H1 (cell line): ENCODE results near the gene HDAC11. TPM values are rescaled to one million over a fixed set of nuclear protein-coding genes. Genes with fewer than 3 reads are reported as not detected.

Experiments
- EZH2 ChIP-seq: fragments of 200-600 bp; sonication (generic); IDR thresholded peaks from 2 replicates; pipeline ENCODE4 v1.7.1; 2012; ENCODE audit warnings: low read depth, mild to moderate bottlenecking, moderate library complexity, low read length, inconsistent platforms; ENCODE audit not compliant: severe bottlenecking
- JUND ChIP-seq: IDR thresholded peaks from 2 replicates; pipeline ENCODE4 v1.6.1; 2011; ENCODE audit warnings: mild to moderate bottlenecking, improper control_type of control experiment, low read length
- KDM4A ChIP-seq: IDR thresholded peaks from one replicate; pipeline ENCODE4 v1.7.1; 2012; ENCODE audit warnings: low read depth, mild to moderate bottlenecking, moderate library complexity, low read length, inconsistent platforms; ENCODE audit not compliant: severe bottlenecking
- MAFK ChIP-seq: IDR thresholded peaks from 2 replicates; pipeline ENCODE4 v1.6.1; 2012; ENCODE audit warnings: low read depth, mild to moderate bottlenecking, improper control_type of control experiment, low read length
- SAP30 ChIP-seq: fragments of 300-600 bp; sonication (generic); IDR thresholded peaks from 2 replicates; pipeline ENCODE4 v1.7.1; 2012; ENCODE audit warnings: low read length, moderate library complexity, mild to moderate bottlenecking, inconsistent platforms; ENCODE audit not compliant: insufficient read depth, insufficient replicate concordance
- polyA plus RNA-seq, 7 experiments: library from polyadenylated mRNA; depleted of rRNA in 3 of 7; stranded (reverse) in 5 of 7; unstranded in 2 of 7; fragments of >200 nt in 5 of 7; fragments of 200-250 nt in 2 of 7; gene quantifications; 1 replicate in 5 of 7; 2 replicates in 1 of 7; 4 replicates in 1 of 7; pipeline versions ENCODE4 v1.2.1 to v1.2.3, GENCODE V29; 2011 to 2013; ENCODE audit warnings: missing spikeins in 2 of 7, mixed read lengths in 2 of 7
- total RNA-seq: library from RNA; stranded (reverse); fragmentation: NEBNext Ultra II Directional; extraction: Animal tissue kit (Norgen Biotek cat#: 25700); gene quantifications from 2 replicates; pipeline ENCODE4 v1.2.1, GENCODE V29; 2021

The HDAC11 gene
- total and polyA plus RNA-seq, 2 of the 8 experiments (the other 6 are each of a cell fraction or from before 2014, with no cell fraction given) = 6.8 to 7.4 TPM

GRCh38 chr3:13516760-13517135 is 36.6 kb downstream of the HDAC11 start (continued):
- no peak for TF ChIP-seq EZH2
- TF ChIP-seq KDM4A = no peak
- no peak for TF ChIP-seq SAP30
- no peak for TF ChIP-seq JUND
- no peak for TF ChIP-seq MAFK
